HuH-7.5 (cell line): ENCODE measurements around the gene GHRL.

Experiments used
- DNase-seq: peaks from one replicate; pipeline ENCODE4 v3.0.0; 2011; ENCODE audit warnings: low spot score

GHRL gene, protein sequence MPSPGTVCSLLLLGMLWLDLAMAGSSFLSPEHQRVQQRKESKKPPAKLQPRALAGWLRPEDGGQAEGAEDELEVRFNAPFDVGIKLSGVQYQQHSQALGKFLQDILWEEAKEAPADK

DNA sequence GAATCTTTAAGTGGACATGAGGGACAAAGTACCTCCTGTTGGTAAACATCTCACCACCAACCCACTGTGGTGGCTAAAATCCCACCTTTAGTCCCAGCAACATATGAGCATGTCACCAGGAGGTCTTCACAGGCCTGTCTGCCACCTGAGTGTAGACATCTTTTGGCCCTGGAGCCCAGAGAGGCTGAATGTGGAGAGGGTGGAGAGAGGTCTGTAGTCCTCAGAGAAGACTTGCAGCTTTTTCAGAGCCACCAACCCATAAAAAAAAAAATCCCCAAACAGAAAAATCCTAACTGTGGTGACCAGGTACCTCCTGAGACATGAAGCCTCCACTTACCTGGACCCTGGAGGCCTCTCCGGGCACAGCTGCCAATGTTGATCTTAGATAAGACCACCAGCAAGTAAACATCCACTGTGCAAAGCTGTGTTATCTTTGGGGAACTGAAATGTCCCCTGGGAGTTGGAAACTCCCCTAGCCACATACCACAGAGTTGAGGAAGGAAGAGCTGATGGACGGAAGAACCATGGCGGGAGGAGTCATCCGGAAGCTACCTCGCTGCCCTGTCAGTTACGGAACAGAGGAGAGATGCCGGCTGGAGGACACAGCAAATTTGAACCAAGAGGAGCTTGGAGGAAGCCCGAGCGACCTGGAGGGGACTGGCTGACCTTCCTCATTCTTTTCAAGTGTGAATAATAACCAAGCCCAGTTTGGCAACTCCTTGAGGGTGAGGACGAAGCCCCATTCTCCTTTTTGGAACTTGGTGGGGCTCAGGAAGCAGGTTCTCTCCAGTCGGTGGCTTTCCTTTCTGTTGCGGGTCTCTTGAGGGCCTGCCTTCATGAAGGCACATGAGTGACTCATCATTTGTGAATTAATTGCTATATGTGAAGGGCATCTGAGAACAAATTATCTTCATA, at the start of gene GHRL:
Gene GHRL (minus strand): TSS at position 443 of the 915 bp plus-strand sequence. CDS start 2,767 bp downstream, outside the sequence.
- DNase-seq = peak; percentile 72

DNA sequence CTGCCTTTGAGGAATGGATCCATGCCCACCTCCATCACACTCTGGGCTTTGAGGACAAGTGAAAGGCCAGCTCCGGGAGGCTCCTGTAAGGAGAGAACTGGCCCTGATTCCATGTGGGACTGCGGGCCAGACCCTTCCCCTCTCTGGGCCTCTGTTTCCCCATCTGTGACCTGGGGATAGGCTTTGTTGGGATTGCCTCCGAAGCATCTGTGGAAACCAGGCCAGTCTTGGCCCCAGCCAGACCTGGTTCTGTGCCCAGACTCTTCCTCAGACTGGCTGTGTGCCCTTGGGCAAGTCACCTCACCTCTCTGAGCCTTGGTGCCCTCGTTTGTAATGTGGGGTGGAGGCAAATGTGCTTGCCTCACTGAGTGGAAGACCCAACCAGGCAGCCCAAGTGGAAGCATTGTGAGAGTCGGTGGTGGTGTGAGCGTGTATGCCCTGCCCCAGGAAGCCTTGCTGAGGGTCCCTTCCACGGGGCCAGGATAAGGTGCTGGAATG, 49.2 kb upstream of the GHRL start:
- no peak for DNase-seq

DNA sequence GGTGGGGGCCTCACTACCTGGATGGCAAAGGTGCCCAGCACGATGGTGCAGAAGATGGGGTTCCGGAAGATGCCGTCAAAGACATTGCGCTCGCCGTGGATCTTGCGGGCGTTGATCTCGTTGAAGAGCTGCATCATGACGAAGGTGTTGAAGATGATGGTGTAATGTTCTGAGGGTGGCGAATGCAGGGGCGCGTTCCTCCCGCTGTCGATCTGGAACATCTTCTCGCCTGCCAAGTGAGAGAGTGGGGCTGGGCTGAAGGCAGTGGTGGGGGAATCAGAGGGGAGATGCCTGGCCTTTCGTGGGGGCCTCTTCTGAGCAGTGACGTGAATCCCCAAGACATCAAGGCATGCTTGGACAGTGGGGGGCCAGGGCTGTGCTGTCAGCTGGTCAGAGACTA, 47.7 kb upstream of the GHRL start:
- no peak for DNase-seq

DNA sequence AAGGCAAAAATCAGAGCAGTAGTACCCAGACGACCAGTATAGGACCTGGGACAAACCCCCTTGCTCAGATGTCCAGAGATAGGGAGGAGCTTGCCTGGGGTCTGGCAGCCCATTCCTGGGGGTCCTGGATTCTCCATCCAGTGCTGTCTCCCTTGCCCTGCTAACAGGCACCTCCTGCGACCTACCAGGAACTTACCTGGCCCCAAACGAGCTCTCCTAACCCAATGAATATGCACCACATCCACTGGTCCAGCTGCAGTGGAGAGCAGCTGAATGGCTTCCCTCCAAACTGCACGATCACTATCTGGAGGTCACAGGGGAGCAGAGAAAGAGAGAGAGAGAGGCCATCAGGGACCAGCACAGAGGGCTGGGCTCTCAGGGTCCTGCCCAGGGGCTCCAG, 47.3 kb upstream of the GHRL start:
- no peak for DNase-seq

DNA sequence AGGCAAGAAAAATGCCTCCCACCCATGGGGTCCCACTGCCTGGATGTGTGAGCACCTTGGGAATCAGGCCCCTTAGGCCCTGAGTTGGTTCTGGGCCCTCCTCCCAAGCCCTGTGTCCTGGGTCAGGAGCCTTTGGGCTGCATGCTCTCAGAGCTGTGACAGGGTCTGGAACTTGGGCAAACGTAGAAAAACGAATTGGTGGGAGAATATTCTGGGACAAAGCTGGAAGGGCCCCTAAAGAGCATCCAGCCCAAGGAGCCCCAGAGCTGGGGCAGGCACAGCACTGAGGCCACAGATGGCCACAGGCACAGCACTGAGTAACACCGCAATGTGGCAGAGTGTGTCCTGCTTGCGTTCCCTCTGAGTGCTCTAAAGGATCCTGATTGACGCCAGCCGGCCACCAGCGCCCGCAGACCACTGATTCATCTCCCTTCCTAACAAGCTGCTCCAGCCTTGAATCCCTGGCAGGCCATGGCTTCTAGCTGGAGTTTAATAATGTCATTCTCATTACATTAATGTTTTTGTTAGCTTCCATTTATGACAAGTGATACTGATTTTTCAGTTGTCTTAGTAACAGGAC, 46.7 kb upstream of the GHRL start:
- no peak for DNase-seq

DNA sequence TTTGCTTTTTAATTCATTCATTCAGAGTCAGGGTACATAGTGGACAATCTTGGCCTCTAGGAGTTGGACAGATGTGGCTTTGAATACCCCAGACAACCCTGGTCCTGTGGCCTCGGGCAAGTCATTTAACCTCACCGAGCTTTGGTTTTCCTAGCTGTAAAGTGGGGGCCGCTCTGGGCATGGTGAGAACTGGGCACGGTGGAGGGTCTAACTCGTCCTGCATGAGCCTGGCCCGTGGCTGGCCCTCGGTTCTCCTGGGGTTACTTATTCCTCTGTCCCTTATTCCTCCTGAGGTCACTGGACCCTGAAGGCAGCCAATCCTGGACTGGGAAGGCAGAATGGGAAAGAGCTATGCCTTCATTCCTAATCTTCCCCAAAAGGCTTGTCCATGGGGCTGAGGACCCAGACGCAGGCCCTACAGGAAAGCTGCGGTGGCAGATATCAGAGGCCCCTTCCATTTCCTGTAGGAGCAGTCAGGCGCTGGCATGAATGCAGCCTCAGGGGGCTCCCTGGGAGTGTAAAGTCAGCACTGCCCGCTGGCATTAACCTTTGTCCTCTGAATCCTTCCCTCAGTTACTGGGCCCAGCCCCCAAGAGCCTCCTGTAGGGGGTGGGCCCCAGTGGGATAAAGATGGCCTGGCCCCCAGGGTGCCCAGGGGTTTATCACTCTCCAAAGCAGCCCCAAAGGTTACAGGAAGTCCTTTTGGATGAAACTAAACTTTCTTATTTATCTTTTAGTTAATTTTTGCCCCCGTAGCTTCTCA, 46.0 kb upstream of the GHRL start:
- no peak for DNase-seq

DNA sequence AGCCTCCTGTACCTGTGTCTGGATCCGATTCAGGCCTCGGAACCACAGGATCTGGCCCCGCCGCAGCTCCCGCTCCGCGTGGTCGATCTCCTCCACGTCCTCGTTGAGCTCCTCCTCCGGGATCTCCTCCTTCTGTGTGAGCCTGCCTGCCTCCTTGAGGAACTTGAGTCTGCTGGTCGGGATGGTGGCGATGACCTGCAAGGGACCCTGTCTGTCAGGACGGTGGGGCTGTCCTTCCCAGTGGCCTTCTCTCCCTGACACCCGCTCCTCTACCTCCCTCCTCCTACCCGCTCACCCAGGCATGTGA, 45.4 kb upstream of the GHRL start:
- DNase-seq = no peak

DNA sequence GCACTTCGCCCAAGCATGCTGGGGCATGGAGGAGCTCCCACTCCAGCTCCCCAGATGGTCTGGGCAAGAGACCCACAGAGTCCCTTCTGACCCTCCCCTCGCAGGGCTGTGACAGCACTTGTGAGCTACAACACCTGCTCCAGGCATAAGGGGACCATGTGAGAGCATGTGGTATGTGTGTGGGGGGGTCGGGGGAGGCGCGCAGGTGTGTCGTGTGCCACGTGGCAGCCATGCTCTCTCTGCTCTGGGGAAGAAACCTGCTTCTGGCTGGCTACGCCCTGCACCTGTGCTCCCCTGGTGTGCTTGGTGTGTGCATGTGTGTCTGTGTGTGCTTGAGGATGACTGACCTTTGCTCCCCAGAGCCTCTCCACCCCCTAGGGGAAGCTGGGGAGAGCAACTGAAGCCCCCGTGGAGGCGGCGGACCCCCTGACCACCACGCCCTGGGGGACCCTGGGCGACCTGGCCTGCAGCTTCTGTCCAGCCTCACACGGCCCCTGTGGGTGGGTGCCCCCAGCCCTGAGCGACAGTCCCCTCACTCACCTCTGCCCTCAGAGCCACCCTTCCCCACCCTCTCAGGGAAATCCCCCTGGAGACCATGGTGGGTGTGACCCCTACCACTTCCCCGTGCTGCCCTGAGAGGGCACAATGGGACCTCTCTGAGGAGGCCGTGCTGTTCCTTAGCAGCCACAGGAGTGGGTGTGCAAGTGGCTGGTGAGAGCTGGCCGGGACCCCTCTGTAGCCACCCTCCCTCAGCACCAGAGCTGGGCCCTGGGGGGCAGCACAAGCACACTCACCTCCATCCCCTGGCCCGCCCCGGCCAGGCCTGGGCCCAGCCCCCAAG, 44.8 kb upstream of the GHRL start:
- no peak for DNase-seq

DNA sequence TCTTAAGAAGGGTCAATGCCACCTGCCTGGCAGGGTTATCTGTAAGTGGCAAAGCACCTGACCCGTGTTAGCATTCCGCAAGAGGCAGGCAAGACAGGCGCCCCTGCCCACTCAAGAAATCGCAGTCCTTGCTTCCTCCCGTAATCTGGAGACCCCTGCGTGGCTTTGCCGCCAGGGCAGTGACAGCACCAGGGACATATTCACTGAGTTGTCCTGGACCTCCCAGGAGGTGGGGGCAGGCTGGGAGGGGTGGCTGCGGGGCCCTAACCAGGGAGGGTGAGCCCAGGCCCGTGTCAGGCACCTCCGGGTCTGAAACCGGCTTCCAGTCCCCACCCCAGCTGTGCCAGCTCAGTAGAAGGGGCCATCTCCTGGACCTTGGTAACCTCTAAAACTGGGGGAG, 44.0 kb upstream of the GHRL start:
- no peak for DNase-seq

DNA sequence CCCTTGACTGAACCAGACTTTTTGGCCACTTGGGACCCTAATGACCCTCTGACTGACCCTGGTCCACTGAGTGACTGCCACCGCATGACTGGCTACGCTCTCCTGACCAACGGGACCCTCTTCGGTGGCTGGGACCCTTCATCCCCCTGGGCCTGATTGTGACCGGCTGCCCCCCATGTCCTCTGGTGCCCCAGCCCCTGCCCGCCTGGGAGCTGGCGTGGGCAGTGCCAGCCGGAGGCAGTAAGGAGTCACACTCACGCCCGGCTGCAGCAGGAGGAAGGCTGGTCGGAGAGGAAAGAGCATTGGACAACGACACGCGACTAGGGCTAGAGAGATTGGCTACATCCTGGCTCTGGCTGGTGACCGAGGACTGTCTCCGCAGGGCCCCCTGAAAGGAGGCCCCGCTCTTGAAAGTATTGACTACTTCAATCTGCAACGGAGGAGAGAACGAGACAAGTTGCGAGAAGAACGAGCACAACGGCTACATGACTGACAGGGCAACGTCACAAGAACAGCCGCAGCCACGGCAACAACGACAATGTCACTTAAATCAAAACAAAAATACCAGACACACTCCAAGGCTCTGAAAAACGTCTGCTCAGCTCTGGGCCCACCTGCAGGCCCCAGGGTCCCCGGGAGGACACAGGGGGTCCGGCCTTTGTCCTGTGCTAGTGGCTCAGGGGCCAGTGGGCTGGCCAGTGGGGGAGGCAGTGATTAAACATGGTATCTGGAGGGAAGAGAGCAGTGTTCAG, 43.3 kb upstream of the GHRL start:
- DNase-seq = no peak

DNA sequence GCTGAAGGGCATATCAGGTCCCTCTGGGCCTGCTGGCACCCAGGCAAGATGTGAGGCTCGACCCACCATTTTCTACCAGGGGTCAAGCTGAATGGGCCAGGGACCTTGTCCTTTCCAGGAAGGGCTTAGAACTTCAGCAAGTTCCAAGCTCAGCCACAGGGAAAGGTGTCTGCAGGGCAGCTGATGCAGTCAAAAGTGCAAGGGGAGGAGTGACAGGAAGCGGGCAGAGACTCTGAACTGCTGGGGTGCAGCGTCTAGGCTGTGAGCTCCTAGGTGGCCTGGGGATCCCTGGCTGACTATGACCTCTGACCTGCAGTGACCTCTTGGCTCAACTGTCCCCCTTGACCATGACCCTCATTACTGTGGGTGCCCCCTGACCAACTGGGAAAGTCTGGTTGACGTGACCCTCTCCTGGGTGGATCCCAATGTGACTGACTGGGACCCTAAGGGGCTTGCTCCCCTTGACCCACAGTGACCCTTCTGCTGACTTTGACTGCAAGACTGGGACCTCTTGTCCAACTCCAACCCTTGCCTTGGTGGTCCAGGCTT, 42.5 kb upstream of the GHRL start:
- no peak for DNase-seq

DNA sequence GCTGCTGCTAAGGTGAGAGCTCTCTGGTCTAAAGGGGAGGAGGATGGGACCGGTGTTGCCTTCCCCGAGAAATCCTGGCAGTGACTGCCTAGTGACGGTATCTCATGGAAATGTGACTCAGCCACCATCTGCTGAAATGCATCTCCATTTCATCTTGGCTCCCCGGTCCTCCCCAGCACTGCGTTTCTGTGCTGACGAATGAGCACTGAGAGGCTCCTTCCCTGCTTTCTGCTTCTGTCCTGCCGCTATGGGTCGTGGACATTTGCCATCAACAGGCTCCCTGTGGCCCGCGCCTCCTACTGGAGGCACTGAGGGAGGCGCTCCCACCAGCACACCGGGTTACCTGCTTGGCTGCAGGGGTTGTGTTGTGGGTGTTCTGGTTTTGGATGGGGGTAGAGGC, 41.7 kb upstream of the GHRL start:
- peak; percentile 76 for DNase-seq

DNA sequence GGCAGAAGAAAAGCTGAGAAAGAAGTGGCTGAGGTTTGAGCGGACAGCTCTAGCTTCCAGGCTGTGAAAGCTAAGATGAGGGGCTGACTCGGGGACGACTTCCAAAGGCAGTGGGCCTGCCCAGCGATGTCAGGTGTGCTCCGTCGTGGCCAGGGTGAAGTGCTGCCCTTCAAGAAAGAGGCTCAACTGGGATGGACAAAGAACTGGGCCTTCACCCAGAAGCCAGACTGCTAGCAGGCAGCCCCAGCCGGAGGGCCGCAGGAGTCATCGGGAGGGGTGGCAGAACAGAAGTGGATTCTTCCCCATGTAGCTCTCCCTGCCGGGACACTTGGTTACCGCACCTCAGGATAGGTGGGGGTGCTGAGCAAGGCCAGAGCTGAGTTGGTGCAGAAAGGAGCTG, 41.3 kb upstream of the GHRL start:
- DNase-seq = no peak

DNA sequence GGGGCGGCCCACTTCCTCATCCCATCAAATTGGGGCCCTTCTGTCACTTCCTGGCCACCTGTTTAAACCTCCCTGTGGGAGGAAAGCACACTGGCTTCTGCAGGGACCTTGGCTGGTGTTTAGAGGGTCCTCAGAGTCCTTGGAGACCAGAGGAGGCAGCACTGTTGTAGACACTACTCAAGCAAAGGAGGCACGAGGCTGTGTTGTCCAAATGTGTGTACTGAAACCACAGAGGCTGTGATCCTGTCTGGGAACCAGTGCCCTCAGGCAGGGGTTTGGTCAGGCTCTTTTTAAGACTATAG, 40.6 kb upstream of the GHRL start:
- DNase-seq = no peak

DNA sequence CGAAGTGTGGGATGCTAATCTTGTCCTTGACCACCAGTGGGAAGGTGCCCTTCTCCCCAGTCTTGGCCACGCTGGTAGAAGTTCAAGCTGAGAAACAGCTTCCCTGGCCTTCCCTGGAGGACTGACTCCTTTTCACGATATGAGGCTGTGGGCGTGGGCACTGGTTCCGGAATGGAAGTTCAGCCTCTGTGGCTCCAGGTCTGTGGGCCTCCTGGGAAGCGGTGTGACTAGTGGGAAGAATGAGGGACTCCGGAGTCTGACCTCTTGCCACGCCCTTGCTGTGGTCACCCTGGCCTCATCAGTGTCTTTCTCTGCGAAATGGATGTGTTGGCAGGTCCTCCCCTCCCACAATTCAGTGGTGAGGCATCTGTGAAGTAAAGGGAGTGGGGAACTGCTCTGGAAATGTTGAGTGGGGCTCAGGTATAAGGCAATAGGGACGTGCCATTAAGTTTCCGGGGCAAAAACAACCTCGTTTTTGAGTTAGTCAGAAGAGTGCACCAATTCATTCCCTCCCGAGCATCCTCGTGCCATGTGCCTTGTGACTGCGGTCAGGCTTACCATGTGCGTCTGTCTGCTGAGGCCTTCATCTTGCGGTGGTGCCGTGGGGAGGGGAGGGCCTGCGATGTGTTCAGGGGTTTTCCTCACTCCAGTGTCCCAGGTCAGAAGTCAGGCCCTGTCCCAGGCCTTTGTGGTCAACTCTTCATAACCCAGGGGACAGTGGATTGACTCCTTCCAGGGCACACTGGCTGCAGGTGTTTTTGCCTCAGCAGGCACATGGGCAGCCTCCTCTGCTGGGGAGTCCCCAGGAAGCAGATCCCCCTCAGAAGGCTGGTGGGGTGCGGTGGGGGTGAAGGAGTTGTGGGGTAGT, 40.0 kb upstream of the GHRL start:
- DNase-seq = no peak

DNA sequence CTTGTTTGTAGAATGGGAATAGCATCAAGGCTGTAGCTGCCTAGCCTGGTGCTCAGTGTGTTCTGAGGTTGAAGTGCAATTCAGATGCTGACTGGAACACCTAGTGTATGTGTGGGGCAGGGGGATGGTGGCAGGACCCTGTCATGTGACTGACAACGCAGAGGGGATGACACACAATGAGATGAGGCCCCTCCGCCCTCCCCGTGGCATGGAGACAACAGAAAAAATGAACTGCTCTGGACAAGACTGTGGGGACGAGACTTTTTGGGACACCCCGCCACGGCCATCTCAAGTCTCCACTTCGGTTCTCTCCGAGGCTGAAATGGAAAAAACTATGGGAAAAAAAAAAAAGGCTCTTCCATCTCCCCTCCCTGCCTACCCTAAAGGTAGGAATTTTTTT, 38.6 kb upstream of the GHRL start:
- DNase-seq = no peak

DNA sequence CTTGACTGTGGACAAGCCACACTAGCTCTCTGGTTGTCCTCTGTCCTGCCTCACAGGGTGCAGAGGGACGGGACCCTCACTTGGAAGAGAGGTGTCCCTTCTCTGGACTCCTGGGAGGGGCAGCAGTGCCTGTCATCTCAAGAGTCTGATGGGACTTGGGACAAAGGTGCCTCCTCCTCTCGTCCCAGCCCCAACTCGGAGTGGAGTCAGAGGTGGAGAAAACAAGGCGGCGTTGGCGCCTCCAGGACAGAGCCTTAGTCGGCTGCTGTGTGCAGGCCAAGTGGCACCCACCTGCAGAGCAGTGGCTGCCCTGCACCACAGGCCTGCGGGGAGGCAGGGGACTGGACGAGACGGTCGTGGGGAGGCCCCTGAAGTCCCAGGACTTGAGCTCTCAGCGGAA, 37.6 kb upstream of the GHRL start:
- no peak for DNase-seq

DNA sequence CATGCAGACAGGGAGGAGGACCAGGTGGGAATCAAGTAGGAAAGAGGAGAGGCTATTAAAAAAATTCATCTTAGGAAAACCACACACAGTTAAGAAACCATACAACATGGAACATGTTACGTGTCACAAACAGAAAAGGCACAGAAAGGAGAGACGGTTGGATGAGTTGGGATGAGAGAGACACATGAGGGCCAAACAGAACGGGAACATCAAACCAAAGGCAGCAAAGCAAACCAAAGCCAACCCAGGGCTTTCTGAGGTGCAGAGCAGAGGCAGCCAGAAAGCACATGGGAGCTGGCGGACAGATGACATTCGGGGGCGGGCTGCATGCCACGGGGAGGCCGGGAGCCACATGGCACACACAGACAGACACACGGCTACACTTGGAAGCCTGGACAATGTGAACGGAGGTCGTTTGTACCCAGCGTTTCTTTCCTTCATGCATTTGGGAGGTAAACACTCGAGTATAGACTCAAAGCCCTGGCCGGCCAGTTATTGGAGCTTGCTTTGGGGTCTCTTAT, 36.8 kb upstream of the GHRL start:
- no peak for DNase-seq

DNA sequence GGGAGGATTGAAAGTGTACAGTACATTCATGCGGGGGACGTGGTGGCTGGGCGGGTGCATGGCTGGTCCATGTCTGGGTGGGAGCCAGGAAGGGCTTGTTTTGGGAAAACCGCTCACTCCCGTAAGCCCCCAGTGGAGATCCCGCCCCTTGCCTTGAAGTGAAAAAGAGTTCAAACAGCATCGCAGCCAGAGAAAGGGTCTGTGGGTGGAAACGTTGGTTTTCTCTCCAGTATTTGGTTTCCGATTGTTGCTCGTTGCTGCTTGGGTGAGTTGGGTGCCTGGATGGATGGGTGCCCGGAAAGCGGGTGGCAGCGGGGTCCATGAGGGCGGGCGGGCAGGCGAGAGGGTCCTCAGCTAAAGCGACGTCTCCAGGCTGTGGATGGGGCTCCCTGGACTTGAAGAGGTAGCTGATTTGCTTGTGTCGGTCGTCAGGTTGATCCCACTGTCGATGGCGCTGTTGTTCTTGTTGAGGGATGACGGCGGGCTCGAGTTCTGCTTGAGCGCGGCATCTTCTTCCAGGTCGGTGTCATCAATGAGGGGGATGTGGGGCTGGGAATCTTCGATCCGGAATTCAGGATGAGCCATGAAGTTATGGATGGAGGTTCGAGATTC, 35.8 kb upstream of the GHRL start:
- no peak for DNase-seq
